Hindlimb muscle (tissue), 1 donor: ENCODE data around the gene ETNK1. TPM values are rescaled to one million over a fixed set of nuclear protein-coding genes. Genes with fewer than 3 reads are reported as not detected.

ENCODE experiments used
- polyA plus RNA-seq: library from polyadenylated mRNA; unstranded; fragments of 120-200 nt; gene quantifications from one replicate; pipeline ENCODE4 v1.2.1, GENCODE V29; 2013; ENCODE audit not compliant: insufficient read length

Gene ETNK1
- polyA plus RNA-seq, 1 donor = 21.5 TPM

Other genes with a start within 250 kb of the ETNK1 start
- 34.8 TPM for gene C2CD5, start 80.6 kb upstream of the ETNK1 start, polyA plus RNA-seq